Activated T-helper 17 cell treated with anti-CD3 and anti-CD28 coated beads, Interleukin-2, amount 50 U/mL, for 72 hours (primary cell): ENCODE results near the gene NCAPG. TPM values are rescaled to one million over a fixed set of nuclear protein-coding genes. Genes with fewer than 3 reads are reported as not detected.

Source experiments
- ATAC-seq: fragments of 150-1000 bp; cut with Tn5 transposase; replicated peaks from 2 replicates; pipeline ENCODE4 v1.10.0; 2021; ENCODE audit warnings: mild to moderate bottlenecking, moderate library complexity
- H3K27ac Mint-ChIP-seq: one replicate; pipeline ENCODE4 v1.8.0; 2022; ENCODE audit warnings: mixed read lengths
- H3K27me3 Mint-ChIP-seq: one replicate; pipeline ENCODE4 v1.8.0; 2022; ENCODE audit warnings: mixed read lengths
- H3K36me3 Mint-ChIP-seq: one replicate; pipeline ENCODE4 v1.8.0; 2022; ENCODE audit warnings: low read depth, mild to moderate bottlenecking, mixed read lengths
- H3K4me1 Mint-ChIP-seq: one replicate; pipeline ENCODE4 v1.8.0; 2022; ENCODE audit warnings: mixed read lengths
- H3K4me3 Mint-ChIP-seq: one replicate; pipeline ENCODE4 v1.8.0; 2022; ENCODE audit warnings: mild to moderate bottlenecking, mixed read lengths
- H3K9me3 Mint-ChIP-seq: one replicate; pipeline ENCODE4 v1.8.0; 2022; ENCODE audit warnings: mixed read lengths
- total RNA-seq, 2 donors: library from RNA; stranded (reverse); gene quantifications; one replicate each; pipeline ENCODE4 v1.2.3, GENCODE V29; 2022

The NCAPG gene
- 10 to 100 TPM; 71.1 to 75.6 TPM for total RNA-seq

- H3K27ac Mint-ChIP-seq: peak within 1 kb of the TSS; percentile 97
- H3K4me1 Mint-ChIP-seq: peaks cover 37% of the 10 kb centered on the region
- H3K9me3 Mint-ChIP-seq: no peaks in the 10 kb centered on the region
- peak within 1 kb of the TSS; percentile 97 for H3K4me3 Mint-ChIP-seq
- no peaks in the 10 kb centered on the region for H3K27me3 Mint-ChIP-seq
- ATAC-seq: peak; percentile 92
- H3K36me3 Mint-ChIP-seq: peaks cover 92% of the 10 kb centered on the region
These were observed at the start of gene NCAPG, which contains the start of gene DCAF16 for GRCh38 chr4:17810260-17811077. TSS of gene NCAPG (plus strand) at chr4:17810979. CDS start at chr4:17811078, 99 bp downstream. TSS of gene DCAF16 (minus strand) at chr4:17810757. CDS start at chr4:17804141, 6,616 bp downstream.

GRCh38 chr4:17761062-17761461 is 49.7 kb upstream of the NCAPG start:
- H3K9me3 Mint-ChIP-seq: no peaks in the 10 kb centered on the region
- peaks cover 3% of the 10 kb centered on the region for H3K27me3 Mint-ChIP-seq
- no peak overlapping the region for H3K4me3 Mint-ChIP-seq
- H3K36me3 Mint-ChIP-seq: no peaks in the 10 kb centered on the region
- peaks cover 3% of the 10 kb centered on the region for H3K4me1 Mint-ChIP-seq
- no peak for ATAC-seq
- no peak overlapping the region for H3K27ac Mint-ChIP-seq

- Mint-ChIP-seq H3K27ac (no peak overlapping the region), H3K27me3 (peaks cover 3% of the 10 kb centered on the region), H3K4me3 (no peak overlapping the region), H3K9me3 (no peaks in the 10 kb centered on the region), H3K36me3 (no peaks in the 10 kb centered on the region), H3K4me1 (peaks cover 3% of the 10 kb centered on the region)
- no peak for ATAC-seq
These were observed 48.1 kb upstream of the NCAPG start for GRCh38 chr4:17762726-17763125.

- H3K4me1 Mint-ChIP-seq: peaks cover 3% of the 10 kb centered on the region
These were observed 47.4 kb upstream of the NCAPG start for GRCh38 chr4:17763416-17763815.

GRCh38 chr4:17763931-17764330 is 46.8 kb upstream of the NCAPG start:
- peaks cover 3% of the 10 kb centered on the region for H3K27me3 Mint-ChIP-seq

More at GRCh38 chr4:17763416-17763815, 47.4 kb upstream of the NCAPG start:
- Mint-ChIP-seq H3K9me3 (no peaks in the 10 kb centered on the region), H3K27ac (no peak overlapping the region), H3K4me3 (no peak overlapping the region), H3K36me3 (no peaks in the 10 kb centered on the region), H3K27me3 (peaks cover 3% of the 10 kb centered on the region)
- no peak for ATAC-seq

GRCh38 chr4:17765514-17766286 is 45.1 kb upstream of the NCAPG start:
- Mint-ChIP-seq H3K27ac (no peak overlapping the region), H3K4me3 (no peak overlapping the region), H3K36me3 (no peaks in the 10 kb centered on the region), H3K4me1 (peaks cover 3% of the 10 kb centered on the region), H3K27me3 (peaks cover 3% of the 10 kb centered on the region), H3K9me3 (no peaks in the 10 kb centered on the region)
- ATAC-seq: no peak

More at GRCh38 chr4:17763931-17764330, 46.8 kb upstream of the NCAPG start:
- ATAC-seq: no peak
- no peak overlapping the region for H3K27ac Mint-ChIP-seq
- no peaks in the 10 kb centered on the region for H3K9me3 Mint-ChIP-seq
- no peak overlapping the region for H3K4me3 Mint-ChIP-seq
- H3K4me1 Mint-ChIP-seq: peaks cover 3% of the 10 kb centered on the region
- H3K36me3 Mint-ChIP-seq: no peaks in the 10 kb centered on the region

GRCh38 chr4:17766826-17767458 is 43.8 kb upstream of the NCAPG start:
- Mint-ChIP-seq H3K4me1 (peaks cover 3% of the 10 kb centered on the region), H3K4me3 (no peak overlapping the region), H3K27ac (no peak overlapping the region), H3K27me3 (peaks cover under 1% of the 10 kb centered on the region), H3K36me3 (no peaks in the 10 kb centered on the region), H3K9me3 (no peaks in the 10 kb centered on the region)
- no peak for ATAC-seq

- H3K9me3 Mint-ChIP-seq: no peaks in the 10 kb centered on the region
- no peak for ATAC-seq
- no peaks in the 10 kb centered on the region for H3K36me3 Mint-ChIP-seq
- no peaks in the 10 kb centered on the region for H3K27me3 Mint-ChIP-seq
- peaks cover 3% of the 10 kb centered on the region for H3K4me1 Mint-ChIP-seq
- H3K27ac Mint-ChIP-seq: no peak overlapping the region
- H3K4me3 Mint-ChIP-seq: no peak overlapping the region
These were observed 41.2 kb upstream of the NCAPG start for GRCh38 chr4:17769406-17770174.

- Mint-ChIP-seq H3K36me3 (no peaks in the 10 kb centered on the region), H3K27me3 (no peaks in the 10 kb centered on the region), H3K4me3 (no peak overlapping the region), H3K27ac (no peak overlapping the region), H3K9me3 (no peaks in the 10 kb centered on the region), H3K4me1 (peaks cover under 1% of the 10 kb centered on the region)
- ATAC-seq: no peak
These were observed 39.9 kb upstream of the NCAPG start for GRCh38 chr4:17770845-17771244.

- no peaks in the 10 kb centered on the region for H3K27me3 Mint-ChIP-seq
- no peak overlapping the region for H3K4me3 Mint-ChIP-seq
- H3K27ac Mint-ChIP-seq: no peak overlapping the region
- no peak for ATAC-seq
- no peaks in the 10 kb centered on the region for H3K36me3 Mint-ChIP-seq
- H3K9me3 Mint-ChIP-seq: no peaks in the 10 kb centered on the region
- H3K4me1 Mint-ChIP-seq: no peaks in the 10 kb centered on the region
These were observed 39.4 kb upstream of the NCAPG start for GRCh38 chr4:17771284-17771908.

GRCh38 chr4:17773135-17773698 is 37.6 kb upstream of the NCAPG start:
- H3K36me3 Mint-ChIP-seq: no peaks in the 10 kb centered on the region
- no peaks in the 10 kb centered on the region for H3K27me3 Mint-ChIP-seq
- ATAC-seq: no peak
- no peak overlapping the region for H3K4me3 Mint-ChIP-seq
- H3K9me3 Mint-ChIP-seq: no peaks in the 10 kb centered on the region
- H3K27ac Mint-ChIP-seq: no peak overlapping the region
- no peaks in the 10 kb centered on the region for H3K4me1 Mint-ChIP-seq

- Mint-ChIP-seq H3K9me3 (no peaks in the 10 kb centered on the region), H3K36me3 (peaks cover 8% of the 10 kb centered on the region), H3K4me3 (no peak overlapping the region), H3K27me3 (peaks cover 31% of the 10 kb centered on the region), H3K4me1 (peaks cover 8% of the 10 kb centered on the region), H3K27ac (no peak overlapping the region)
- no peak for ATAC-seq
These were observed 32.3 kb upstream of the NCAPG start for GRCh38 chr4:17778431-17778830.

GRCh38 chr4:17780501-17781299 is 30.1 kb upstream of the NCAPG start:
- H3K27ac Mint-ChIP-seq: no peak overlapping the region
- H3K27me3 Mint-ChIP-seq: peaks cover 31% of the 10 kb centered on the region
- H3K4me3 Mint-ChIP-seq: no peak overlapping the region
- H3K4me1 Mint-ChIP-seq: peaks cover 8% of the 10 kb centered on the region
- ATAC-seq: no peak
- no peaks in the 10 kb centered on the region for H3K9me3 Mint-ChIP-seq
- H3K36me3 Mint-ChIP-seq: peaks cover 8% of the 10 kb centered on the region
